GM21723 (cell line): ENCODE data around the gene GMDS.
A peak's percentile ranks its signal among the peaks of the same experiment; 100 is the strongest.

Experiments
- ATAC-seq: cut with Tn5 transposase; IDR thresholded peaks from one replicate; pipeline ENCODE4 v1.9.1; 2021; ENCODE audit warnings: mild to moderate bottlenecking, moderate library complexity; ENCODE audit not compliant: unreplicated experiment

Gene GMDS

DNA sequence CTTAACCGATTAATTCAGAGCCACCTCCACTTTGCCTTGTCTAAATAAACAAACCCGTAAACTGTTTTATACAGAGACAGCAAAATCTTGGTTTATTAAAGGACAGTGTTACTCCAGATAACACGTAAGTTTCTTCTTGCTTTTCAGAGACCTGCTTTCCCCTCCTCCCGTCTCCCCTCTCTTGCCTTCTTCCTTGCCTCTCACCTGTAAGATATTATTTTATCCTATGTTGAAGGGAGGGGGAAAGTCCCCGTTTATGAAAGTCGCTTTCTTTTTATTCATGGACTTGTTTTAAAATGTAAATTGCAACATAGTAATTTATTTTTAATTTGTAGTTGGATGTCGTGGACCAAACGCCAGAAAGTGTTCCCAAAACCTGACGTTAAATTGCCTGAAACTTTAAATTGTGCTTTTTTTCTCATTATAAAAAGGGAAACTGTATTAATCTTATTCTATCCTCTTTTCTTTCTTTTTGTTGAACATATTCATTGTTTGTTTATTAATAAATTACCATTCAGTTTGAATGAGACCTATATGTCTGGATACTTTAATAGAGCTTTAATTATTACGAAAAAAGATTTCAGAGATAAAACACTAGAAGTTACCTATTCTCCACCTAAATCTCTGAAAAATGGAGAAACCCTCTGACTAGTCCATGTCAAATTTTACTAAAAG, 633.0 kb downstream of the GMDS start:
- no peak for ATAC-seq

- ATAC-seq: no peak
Observed at GRCh38 chr6:1611572-1612298, 633.7 kb downstream of the GMDS start.

DNA sequence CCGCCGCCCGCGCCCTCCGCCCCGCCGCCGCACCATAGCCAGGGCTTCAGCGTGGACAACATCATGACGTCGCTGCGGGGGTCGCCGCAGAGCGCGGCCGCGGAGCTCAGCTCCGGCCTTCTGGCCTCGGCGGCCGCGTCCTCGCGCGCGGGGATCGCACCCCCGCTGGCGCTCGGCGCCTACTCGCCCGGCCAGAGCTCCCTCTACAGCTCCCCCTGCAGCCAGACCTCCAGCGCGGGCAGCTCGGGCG, 634.2 kb downstream of the GMDS start:
- ATAC-seq: no peak

GRCh38 chr6:1610497-1611321, 634.7 kb downstream of the GMDS start:
- ATAC-seq: peak; percentile 18

DNA sequence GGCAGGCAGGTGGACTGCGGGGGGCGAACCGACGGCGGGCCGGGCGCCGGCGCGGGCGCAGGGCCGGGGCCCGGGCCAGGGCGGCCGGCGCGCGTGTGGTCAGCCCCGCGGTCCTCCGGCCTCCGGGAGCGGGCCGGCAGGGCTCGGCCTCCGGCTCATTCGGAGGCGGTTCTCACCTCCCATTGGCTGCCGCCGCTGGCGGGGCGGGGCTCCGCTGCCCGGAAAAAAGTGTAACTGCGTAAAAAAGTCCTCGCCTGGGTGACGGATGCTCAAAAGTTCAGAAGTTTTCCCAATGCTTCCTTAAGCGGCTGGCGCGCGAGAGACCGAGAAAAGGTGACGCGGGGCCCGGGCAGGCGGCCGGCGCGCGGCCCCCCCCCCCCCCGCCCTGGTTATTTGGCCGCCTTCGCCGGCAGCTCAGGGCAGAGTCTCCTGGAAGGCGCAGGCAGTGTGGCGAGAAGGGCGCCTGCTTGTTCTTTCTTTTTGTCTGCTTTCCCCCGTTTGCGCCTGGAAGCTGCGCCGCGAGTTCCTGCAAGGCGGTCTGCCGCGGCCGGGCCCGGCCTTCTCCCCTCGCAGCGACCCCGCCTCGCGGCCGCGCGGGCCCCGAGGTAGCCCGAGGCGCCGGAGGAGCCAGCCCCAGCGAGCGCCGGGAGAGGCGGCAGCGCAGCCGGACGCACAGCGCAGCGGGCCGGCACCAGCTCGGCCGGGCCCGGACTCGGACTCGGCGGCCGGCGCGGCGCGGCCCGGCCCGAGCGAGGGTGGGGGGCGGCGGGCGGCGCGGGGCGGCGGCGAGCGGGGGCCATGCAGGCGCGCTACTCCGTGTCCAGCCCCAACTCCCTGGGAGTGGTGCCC, 635.5 kb downstream of the GMDS start, which contains the start of gene FOXC1:
Gene FOXC1, plus strand, starts transcription at position 268 of the 849 bp plus-strand sequence. Its CDS starts 531 bp downstream, at position 799.
- peak; percentile 63 for ATAC-seq

DNA sequence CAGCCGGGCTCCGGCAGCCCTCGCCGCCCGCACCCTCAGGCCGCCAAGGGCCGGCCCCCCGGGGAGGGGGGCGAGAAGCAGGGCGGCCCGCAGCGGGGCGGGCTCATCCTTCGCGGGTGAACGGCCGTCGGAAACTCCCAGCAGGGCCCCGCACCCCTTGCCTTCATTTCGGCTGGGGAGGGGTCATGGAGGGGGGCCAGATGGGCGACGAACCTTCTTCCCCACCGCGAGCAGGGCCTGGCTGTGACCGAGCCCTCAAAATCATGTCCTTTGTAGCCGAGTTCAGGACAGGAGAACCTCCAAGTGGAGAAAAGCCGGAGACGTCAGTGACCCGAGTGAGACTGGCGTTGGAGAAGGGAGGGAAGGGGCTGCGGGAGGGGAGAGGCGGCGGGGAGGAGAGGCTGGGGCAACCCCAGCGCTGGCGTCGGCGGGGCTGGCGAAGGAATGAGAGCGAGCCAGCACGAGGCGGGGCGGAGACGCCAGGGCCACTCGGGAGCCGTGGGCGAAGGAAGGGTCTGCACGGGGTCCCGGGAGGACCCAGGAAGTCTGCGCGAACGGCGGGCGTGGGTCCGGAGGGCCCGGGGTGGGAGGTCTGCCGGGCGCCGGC, 636.3 kb downstream of the GMDS start:
- ATAC-seq: peak; percentile 4

GRCh38 chr6:1608222-1609040, 637.0 kb downstream of the GMDS start:
- no peak for ATAC-seq

- ATAC-seq: no peak
Observed at GRCh38 chr6:1607516-1608221, 637.7 kb downstream of the GMDS start.

GRCh38 chr6:1606780-1607515, 638.5 kb downstream of the GMDS start:
- no peak for ATAC-seq

GRCh38 chr6:1605893-1606779, 639.3 kb downstream of the GMDS start:
- no peak for ATAC-seq

GRCh38 chr6:1605004-1605892, 640.2 kb downstream of the GMDS start:
- peak; percentile 5 for ATAC-seq

DNA sequence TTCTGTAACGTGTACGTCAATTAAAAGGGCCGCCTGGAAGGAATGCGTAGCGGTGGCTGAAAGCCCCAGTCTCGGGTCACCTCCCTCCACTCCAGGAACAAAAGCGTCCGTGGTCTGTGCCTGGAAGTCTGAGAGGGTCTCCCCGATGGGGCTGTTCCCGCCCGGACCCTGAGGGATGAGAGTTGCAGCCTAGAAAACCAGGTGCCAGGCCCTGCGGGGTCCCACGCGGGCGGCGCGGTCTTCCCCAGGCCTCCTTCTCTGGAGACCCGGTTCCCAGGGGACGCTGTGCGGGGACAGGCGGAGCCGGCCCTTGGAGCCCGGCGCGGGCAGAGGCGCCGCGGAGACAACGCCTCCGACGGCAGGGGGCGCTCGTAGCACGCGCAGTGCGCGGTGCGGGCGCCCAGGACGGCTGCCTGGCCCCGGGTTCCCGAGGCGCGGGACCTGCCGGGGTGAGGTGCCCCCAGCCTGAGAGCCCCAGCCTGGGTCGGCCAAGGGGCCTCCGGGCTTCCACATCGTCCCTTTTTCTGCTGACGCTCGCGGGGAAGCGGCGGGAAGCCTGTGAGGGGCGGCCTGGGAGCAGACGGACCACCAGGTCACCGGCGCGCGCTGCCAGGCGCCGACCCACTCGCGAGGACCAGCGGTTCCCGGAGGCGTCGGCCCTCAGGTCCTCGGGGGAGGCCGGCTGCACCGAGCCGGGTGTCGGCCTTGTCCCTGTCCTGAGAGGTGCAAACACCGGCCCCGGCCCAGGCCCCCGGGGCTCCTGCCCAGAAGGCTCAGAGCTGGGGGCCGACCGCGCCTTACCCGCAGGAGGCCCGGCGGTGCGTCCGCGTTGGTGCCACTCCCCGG, 641.0 kb downstream of the GMDS start:
- peak; percentile 73 for ATAC-seq

GRCh38 chr6:1603708-1604107, 641.7 kb downstream of the GMDS start:
- ATAC-seq: no peak

- ATAC-seq: no peak
Observed at GRCh38 chr6:1602049-1602713, 643.2 kb downstream of the GMDS start.
